SK-N-SH (cell line): ENCODE results near the gene SLC34A1. TPM values are rescaled to one million over a fixed set of nuclear protein-coding genes. Genes with fewer than 3 reads are reported as not detected.

Experiments
- CTCF ChIA-PET: fragments of 300-600, 350-600 bp; formaldehyde crosslinking; extraction: SDS; loops from one replicate; lab custom pipeline; 2021; lab: Yijun Ruan, JAX
- POLR2A ChIA-PET: fragments of 350-600 bp; sonication (Branson Sonifier 250); formaldehyde crosslinking; extraction: SDS; loops from one replicate; lab custom pipeline; 2020; ENCODE audit warnings: antibody characterized with exemption, inconsistent platforms; lab: Yijun Ruan, JAX
- DNase-seq: peaks from one replicate; pipeline ENCODE4 v3.0.0; 2012
- H2AFZ ChIP-seq: fragments of 200-600 bp; sonication (generic); 2 replicates; pipeline ENCODE4 v1.8.1; 2016; ENCODE audit warnings: antibody characterized with exemption, mild to moderate bottlenecking, low read depth
- H3F3A ChIP-seq: fragments of 200-600 bp; sonication (generic); replicated peaks from 2 replicates; pipeline ENCODE3; 2016; ENCODE audit warnings: antibody characterized with exemption, mild to moderate bottlenecking; ENCODE audit not compliant: insufficient read depth
- H3K27ac ChIP-seq, 2 experiments: fragments of 200-500 bp in 1 of 2; fragments of 200-600 bp in 1 of 2; sonication (Bioruptor generic) in 1 of 2; sonication (generic), shearing (Covaris generic) in 1 of 2; 2 replicates each; pipeline versions ENCODE4 v1.5.1 to v1.6.1; 2014 to 2016; ENCODE audit warnings: low read depth in 2 of 2, inconsistent platforms in 1 of 2, low read length in 1 of 2, mild to moderate bottlenecking in 1 of 2, mixed read lengths in 1 of 2
- H3K27me3 ChIP-seq: fragments of 200-600 bp; sonication (generic), shearing (Covaris generic); 2 replicates; pipeline ENCODE4 v1.6.1; 2016; ENCODE audit warnings: mixed run types; ENCODE audit not compliant: insufficient read depth
- H3K36me3 ChIP-seq, 2 experiments: fragments of 200-500 bp in 1 of 2; fragments of 200-600 bp in 1 of 2; sonication (Bioruptor generic) in 1 of 2; sonication (generic) in 1 of 2; replicated peaks in 1 of 2; 2 replicates each; pipeline versions ENCODE3 to v1.5.1; 2014 to 2016; ENCODE audit warnings: low read length in 1 of 2, mild to moderate bottlenecking in 1 of 2; ENCODE audit not compliant: insufficient read depth in 2 of 2, control insufficient read depth in 1 of 2
- H3K4me1 ChIP-seq, 2 experiments: fragments of 200-500 bp in 1 of 2; fragments of 200-600 bp in 1 of 2; sonication (Bioruptor generic) in 1 of 2; sonication (generic), shearing (Covaris generic) in 1 of 2; 2 replicates each; pipeline versions ENCODE4 v1.5.1 to v1.6.1; 2014 to 2016; ENCODE audit warnings: low read depth in 1 of 2, low read length in 1 of 2, mixed run types in 1 of 2; ENCODE audit not compliant: insufficient read depth in 2 of 2, control insufficient read depth in 1 of 2
- H3K4me2 ChIP-seq: fragments of 200-600 bp; sonication (generic), shearing (Covaris generic); 2 replicates; pipeline ENCODE4 v1.6.1; 2017; ENCODE audit warnings: mixed run types
- H3K4me3 ChIP-seq, 2 experiments: fragments of 200-500 bp in 1 of 2; fragments of 200-600 bp in 1 of 2; sonication (Bioruptor generic) in 1 of 2; sonication (generic), shearing (Covaris generic) in 1 of 2; 2 replicates each; pipeline versions ENCODE4 v1.5.1 to v1.8.1; 2014 to 2016; ENCODE audit warnings: low read depth in 2 of 2, inconsistent platforms in 1 of 2, low read length in 1 of 2, mild to moderate bottlenecking in 1 of 2, mixed read lengths in 1 of 2, moderate library complexity in 1 of 2
- H3K79me2 ChIP-seq: fragments of 200-600 bp; sonication (generic); 2 replicates; pipeline ENCODE4 v1.8.1; 2017; ENCODE audit warnings: mild to moderate bottlenecking; ENCODE audit not compliant: insufficient read depth
- H3K9ac ChIP-seq: fragments of 200-600 bp; sonication (generic); 2 replicates; pipeline ENCODE4 v1.6.1; 2017; ENCODE audit warnings: mixed run types
- H3K9me2 ChIP-seq: fragments of 200-600 bp; sonication (generic); 2 replicates; pipeline ENCODE4 v1.6.1; 2017; ENCODE audit warnings: mixed run types
- H3K9me3 ChIP-seq: fragments of 200-600 bp; sonication (generic); 2 replicates; pipeline ENCODE4 v1.6.1; 2017; ENCODE audit warnings: mixed run types, mild to moderate bottlenecking, moderate library complexity
- H4K20me1 ChIP-seq: fragments of 200-600 bp; sonication (generic); 2 replicates; pipeline ENCODE4 v1.6.1; 2017; ENCODE audit warnings: mild to moderate bottlenecking, mixed run types; ENCODE audit not compliant: insufficient read depth
- CHD2 ChIP-seq: fragments of 150-350 bp; IDR thresholded peaks from 2 replicates; pipeline ENCODE4 v1.6.1; 2018; ENCODE audit warnings: low read length; ENCODE audit not compliant: partially characterized antibody
- CTCF ChIP-seq: fragments of 200-600 bp; sonication (generic); IDR thresholded peaks from 2 replicates; pipeline ENCODE4 v1.6.1; 2017; ENCODE audit warnings: antibody characterized with exemption, mild to moderate bottlenecking, moderate library complexity
- FOSL2 ChIP-seq: IDR thresholded peaks from 2 replicates; pipeline ENCODE4 v1.4.0; 2012; ENCODE audit warnings: low read depth, mild to moderate bottlenecking, moderate library complexity, borderline replicate concordance
- GABPA ChIP-seq: IDR thresholded peaks from 2 replicates; pipeline ENCODE4 v1.4.0; 2012; ENCODE audit warnings: low read depth, mild to moderate bottlenecking
- GATA2 ChIP-seq: sonication (generic); formaldehyde crosslinking; IDR thresholded peaks from 2 replicates; pipeline ENCODE4 v1.5.0; 2020; ENCODE audit warnings: mild to moderate bottlenecking, missing genetic modification reagents
- IRF3 ChIP-seq: fragments of 150-350 bp; IDR thresholded peaks from 2 replicates; pipeline ENCODE4 v1.6.1; 2016; ENCODE audit warnings: mild to moderate bottlenecking, low read depth, low read length
- MAX ChIP-seq: IDR thresholded peaks from 2 replicates; pipeline ENCODE4 v1.4.0; 2012; ENCODE audit warnings: low read depth
- MEF2A ChIP-seq: IDR thresholded peaks from 2 replicates; pipeline ENCODE4 v1.4.0; 2012; ENCODE audit warnings: low read depth, borderline replicate concordance
- MXI1 ChIP-seq: IDR thresholded peaks from 2 replicates; pipeline ENCODE4 v1.6.1; 2012; ENCODE audit warnings: mild to moderate bottlenecking, low read depth, low read length, improper control_type of control experiment
- NFIC ChIP-seq: IDR thresholded peaks from 2 replicates; pipeline ENCODE4 v1.4.0; 2012; ENCODE audit warnings: borderline replicate concordance
- NRF1 ChIP-seq: IDR thresholded peaks from 2 replicates; pipeline ENCODE4 v1.6.1; 2012; ENCODE audit warnings: low read depth, mild to moderate bottlenecking, low read length
- RAD21 ChIP-seq: IDR thresholded peaks from 2 replicates; pipeline ENCODE4 v1.6.1; 2012; ENCODE audit warnings: mild to moderate bottlenecking, low read length
- RCOR1 ChIP-seq: fragments of 150-350 bp; IDR thresholded peaks from 2 replicates; pipeline ENCODE4 v1.6.1; 2017; ENCODE audit warnings: antibody characterized with exemption, low read length
- REST ChIP-seq: IDR thresholded peaks from 2 replicates; pipeline ENCODE4 v1.6.1; 2012; ENCODE audit warnings: mild to moderate bottlenecking, low read depth, low read length, moderate library complexity
- RFX5 ChIP-seq: IDR thresholded peaks from 2 replicates; pipeline ENCODE4 v1.6.1; 2012; ENCODE audit warnings: mild to moderate bottlenecking, improper control_type of control experiment, low read length
- YY1 ChIP-seq: IDR thresholded peaks from 2 replicates; pipeline ENCODE4 v1.4.0; 2012; ENCODE audit warnings: low read depth, mild to moderate bottlenecking
- WGBS: methylation state at CpG from one replicate; pipeline ENCODE4 v1.1.6; 2017; ENCODE audit warnings: low lambda C conversion rate; 5-methylcytosine and 5-hydroxymethylcytosine counted together
- polyA plus RNA-seq, 3 experiments: library from polyadenylated mRNA; depleted of rRNA; stranded (reverse); fragments of >200 nt; gene quantifications; 2 replicates each; pipeline ENCODE4 v1.2.3, GENCODE V29; 2012

The SLC34A1 gene
- polyA plus RNA-seq, 1 of the 3 experiments (the other 2 are of a cell fraction), result 0.03 TPM

GRCh38 chr5:177440211-177440989 lies 56.2 kb downstream of the SLC34A1 start:
- H3K79me2 ChIP-seq, result peaks cover 12% of the 10 kb centered on the region
- CTCF ChIA-PET, result interaction anchor here (0.8 to 12.7 kb wide), 9 partner anchors 8 to 122 kb away, joined by 3 to 206 read pairs (median 6); partner anchors contain the start of gene PFN3
- H3K36me3 ChIP-seq, result peaks cover 13 to 28% of the 10 kb centered on the region in 2 experiments
- peaks cover 0 to 8% of the 10 kb centered on the region in 2 experiments; a peak in 1 of 4 replicates for H3K4me1 ChIP-seq
- no peak overlapping the region for H2AFZ ChIP-seq
- no peaks in the 10 kb centered on the region for H3K27me3 ChIP-seq
- H3F3A ChIP-seq, result peaks cover 11% of the 10 kb centered on the region
- H4K20me1 ChIP-seq, result 0 out of 2 replicates have a peak, but pooled peaks cover 9% of the 10 kb centered on the region
- no peak overlapping the region for H3K4me3 ChIP-seq
- TF ChIP-seq RCOR1, result no peak
- TF ChIP-seq, all 33 proteins: peak for 0
- WGBS, result 83% methylated on average over 19 of the region's 24 CpGs
- DNase-seq, result no peak
- Histone ChIP-seq H3K4me2 (no peak overlapping the region), H3K9ac (no peak overlapping the region), H3K9me2 (no peaks in the 10 kb centered on the region), H3K9me3 (no peaks in the 10 kb centered on the region), H3K27ac (peak overlapping the region in 1 of 2 experiments; percentile 31; a peak in 1 of 4 replicates)
- POLR2A ChIA-PET, result interaction anchor here (0.6 to 2.2 kb wide), 6 partner anchors 11 to 36 kb away, joined by 3 to 7 read pairs (median 4); no protein-coding TSS in a partner anchor

- ChIA-PET POLR2A (interaction anchor here (0.6 to 2.2 kb wide), 6 partner anchors 12 to 37 kb away, joined by 3 to 7 read pairs (median 4); no protein-coding TSS in a partner anchor), CTCF (interaction anchor here (0.8 to 12.7 kb wide), 13 partner anchors 9 to 132 kb away, joined by 3 to 206 read pairs (median 5); partner anchors contain the start of gene PFN3)
- WGBS, result 91% methylated on average over 21 of the region's 26 CpGs
- TF ChIP-seq CTCF, result no peak
- no peak for TF ChIP-seq MAX
- TF ChIP-seq CHD2, result no peak
- TF ChIP-seq NFIC, result no peak
- TF ChIP-seq RFX5, result no peak
- no peak for TF ChIP-seq FOSL2
- TF ChIP-seq MXI1, result no peak
- TF ChIP-seq NRF1, result no peak
- TF ChIP-seq RAD21, result no peak
- TF ChIP-seq REST, result no peak
- TF ChIP-seq GATA2 (CRISPR knock-in tag), result no peak
- TF ChIP-seq YY1, result no peak
- no peak for TF ChIP-seq RCOR1
- TF ChIP-seq GABPA, result no peak
- TF ChIP-seq IRF3, result no peak
- no peak for TF ChIP-seq MEF2A
Observed at GRCh38 chr5:177440990-177441780, 57.0 kb downstream of the SLC34A1 start.

More at GRCh38 chr5:177440990-177441780, 57.0 kb downstream of the SLC34A1 start:
- Histone ChIP-seq H3K9me3 (no peaks in the 10 kb centered on the region), H3F3A (peaks cover 15% of the 10 kb centered on the region), H3K4me2 (no peak overlapping the region), H3K27me3 (no peaks in the 10 kb centered on the region), H3K27ac (no peak overlapping the region; a peak in 1 of 4 replicates), H3K79me2 (peaks cover 20% of the 10 kb centered on the region), H3K9me2 (no peaks in the 10 kb centered on the region), H3K36me3 (peaks cover 9 to 21% of the 10 kb centered on the region in 2 experiments), H4K20me1 (0 out of 2 replicates have a peak, but pooled peaks cover 9% of the 10 kb centered on the region), H3K4me3 (no peak overlapping the region), H2AFZ (no peak overlapping the region), H3K4me1 (peaks cover 5 to 13% of the 10 kb centered on the region in 2 experiments; a peak in 2 of 4 replicates), H3K9ac (no peak overlapping the region)
- DNase-seq, result no peak
